ENCODE measurements around the gene PCYOX1L.

DNA sequence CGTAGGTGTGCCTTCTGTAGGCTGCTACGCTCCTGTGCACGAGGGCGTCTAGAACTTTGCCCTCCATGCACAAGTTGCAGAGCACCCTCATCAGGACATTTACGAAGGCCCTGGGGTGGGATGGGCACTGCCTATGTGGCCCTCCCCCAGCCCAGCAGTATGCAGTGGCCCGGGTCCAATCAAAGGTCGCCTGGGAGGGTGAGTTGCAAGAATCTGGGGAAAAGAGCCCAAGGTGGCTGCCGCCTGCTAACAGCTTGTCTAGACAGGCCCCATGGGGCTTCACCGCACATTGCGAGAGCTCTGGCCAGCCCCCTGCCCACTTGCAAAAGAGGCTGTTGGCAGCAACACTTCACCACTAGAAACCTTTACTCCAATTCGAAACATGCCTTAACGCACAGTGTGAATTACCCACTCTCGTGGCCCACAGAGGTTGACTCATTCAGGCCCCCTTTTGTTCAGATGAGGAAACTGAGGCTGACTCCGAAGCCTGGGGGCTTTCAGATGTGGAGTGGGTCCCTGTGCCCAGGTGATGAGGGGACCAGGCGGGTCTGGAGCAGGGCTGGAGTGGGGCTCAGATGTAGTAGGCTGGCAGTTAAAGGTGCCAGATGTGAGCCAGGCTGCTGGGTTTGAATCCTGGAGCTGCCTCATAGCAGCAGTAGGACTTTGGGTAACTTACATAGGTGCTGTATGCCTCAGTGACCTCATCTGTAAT is 53.0 kb downstream of the PCYOX1L start:
- TF ChIP-seq ZNF398 (CRISPR knock-in tag; IDR thresholded peaks at IDR 0.05) (no peak), CTCF (IDR thresholded peaks at IDR 0.05 in 2 of 3, conservative IDR thresholded peaks at IDR 0.05 in 1 of 3; ENCODE audit: insufficient read depth in 2 of 3, low read depth in 1 of 3, low read length in 3 of 3) (no peak)

Data from K562 (cell line).